Neural crest cell (in vitro differentiated cells): ENCODE results near the gene TM9SF2. TPM values are rescaled to one million over a fixed set of nuclear protein-coding genes. Genes with fewer than 3 reads are reported as not detected.
A peak's percentile ranks its signal among the peaks of the same experiment; 100 is the strongest.
"Not testable (repeated sequence)": the region's sequence is repeated elsewhere in the genome, so short reads cannot be mapped to it uniquely, and the experiment has no call there.

ENCODE experiments used
- DNase-seq: peaks from one replicate; pipeline ENCODE4 v3.0.0; 2021; ENCODE audit warnings: low read depth, mixed read lengths, low spot score
- H3K27ac Mint-ChIP-seq: one replicate; pipeline ENCODE4 v1.8.0; 2021; ENCODE audit warnings: mild to moderate bottlenecking, mixed read lengths; ENCODE audit not compliant: unreplicated experiment
- H3K27me3 Mint-ChIP-seq: 2 replicates; pipeline ENCODE4 v1.8.0; 2021; ENCODE audit warnings: low read depth, mild to moderate bottlenecking, mixed read lengths
- H3K36me3 Mint-ChIP-seq: 2 replicates; pipeline ENCODE4 v1.8.0; 2021; ENCODE audit warnings: low read depth, mild to moderate bottlenecking, mixed read lengths
- H3K4me1 Mint-ChIP-seq: 2 replicates; pipeline ENCODE4 v1.8.0; 2021; ENCODE audit warnings: mixed read lengths
- H3K4me3 Mint-ChIP-seq: one replicate; pipeline ENCODE4 v1.8.0; 2021; ENCODE audit warnings: mild to moderate bottlenecking, mixed read lengths
- H3K9me3 Mint-ChIP-seq: 2 replicates; pipeline ENCODE4 v1.8.0; 2021; ENCODE audit warnings: mixed read lengths
- long read RNA-seq: library from polyadenylated mRNA; unstranded; transcript quantifications from one replicate; pipeline ENCODE4 v2.0.0, GENCODE V29; 2020
- total RNA-seq: library from RNA; stranded (reverse); gene quantifications from 2 replicates; pipeline ENCODE4 v1.2.1, GENCODE V29; 2021
- TF ChIP-seq, protein P1 (sequence below): fragments of 200-600 bp; sonication (generic); conservative IDR thresholded peaks from 2 replicates; pipeline ENCODE4 v1.5.0; 2021; ENCODE audit warnings: antibody characterized with exemption, mild to moderate bottlenecking

The TM9SF2 gene, protein sequence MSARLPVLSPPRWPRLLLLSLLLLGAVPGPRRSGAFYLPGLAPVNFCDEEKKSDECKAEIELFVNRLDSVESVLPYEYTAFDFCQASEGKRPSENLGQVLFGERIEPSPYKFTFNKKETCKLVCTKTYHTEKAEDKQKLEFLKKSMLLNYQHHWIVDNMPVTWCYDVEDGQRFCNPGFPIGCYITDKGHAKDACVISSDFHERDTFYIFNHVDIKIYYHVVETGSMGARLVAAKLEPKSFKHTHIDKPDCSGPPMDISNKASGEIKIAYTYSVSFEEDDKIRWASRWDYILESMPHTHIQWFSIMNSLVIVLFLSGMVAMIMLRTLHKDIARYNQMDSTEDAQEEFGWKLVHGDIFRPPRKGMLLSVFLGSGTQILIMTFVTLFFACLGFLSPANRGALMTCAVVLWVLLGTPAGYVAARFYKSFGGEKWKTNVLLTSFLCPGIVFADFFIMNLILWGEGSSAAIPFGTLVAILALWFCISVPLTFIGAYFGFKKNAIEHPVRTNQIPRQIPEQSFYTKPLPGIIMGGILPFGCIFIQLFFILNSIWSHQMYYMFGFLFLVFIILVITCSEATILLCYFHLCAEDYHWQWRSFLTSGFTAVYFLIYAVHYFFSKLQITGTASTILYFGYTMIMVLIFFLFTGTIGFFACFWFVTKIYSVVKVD
- total RNA-seq, result 66.7 and 68.8 TPM in 2 replicates
- long read RNA-seq, transcript TM9SF2-201 (17 exons, 3,430 nt), result major isoform, 122 of 150 reads
- long read RNA-seq, partial matches to known transcripts, result 22 of 150 reads
- long read RNA-seq, other reads (novel, unspliced or antisense), result 6 of 150 reads

DNA sequence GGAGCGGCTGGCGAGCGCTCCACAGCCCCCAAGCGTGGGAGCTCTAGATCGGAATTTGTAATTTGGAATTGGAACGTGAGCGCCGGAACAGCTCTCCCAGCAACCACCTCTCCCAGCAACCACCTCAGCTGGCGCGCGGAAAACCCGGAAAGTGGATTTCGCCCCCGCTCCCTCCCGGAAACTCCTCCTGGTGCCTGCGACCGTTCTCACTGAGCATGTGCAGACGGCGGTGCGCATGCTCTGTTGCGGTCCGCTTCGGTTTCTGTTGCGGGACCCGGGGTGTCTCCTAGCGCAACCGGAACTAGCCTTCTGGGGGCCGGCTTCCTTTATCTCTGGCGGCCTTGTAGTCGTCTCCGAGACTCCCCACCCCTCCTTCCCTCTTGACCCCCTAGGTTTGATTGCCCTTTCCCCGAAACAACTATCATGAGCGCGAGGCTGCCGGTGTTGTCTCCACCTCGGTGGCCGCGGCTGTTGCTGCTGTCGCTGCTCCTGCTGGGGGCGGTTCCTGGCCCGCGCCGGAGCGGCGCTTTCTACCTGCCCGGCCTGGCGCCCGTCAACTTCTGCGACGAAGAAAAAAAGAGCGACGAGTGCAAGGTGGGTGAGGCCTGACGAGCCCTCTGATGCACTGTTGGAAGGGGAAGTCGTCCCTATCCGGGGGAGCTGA, at the start of gene TM9SF2:
Gene TM9SF2 (plus strand): TSS at position 289 of the 664 bp plus-strand sequence. CDS start 135 bp downstream, at position 424.
- Mint-ChIP-seq H3K27ac (peak within 1 kb of the TSS; percentile 98), H3K4me3 (peak within 1 kb of the TSS; percentile 92), H3K36me3 (peaks cover 2% of the 10 kb centered on the region), H3K27me3 (peaks cover 6% of the 10 kb centered on the region), H3K4me1 (peaks cover 51% of the 10 kb centered on the region), H3K9me3 (peaks cover 2% of the 10 kb centered on the region)
- peak; percentile 100 for DNase-seq
- TF ChIP-seq, protein P1, sequence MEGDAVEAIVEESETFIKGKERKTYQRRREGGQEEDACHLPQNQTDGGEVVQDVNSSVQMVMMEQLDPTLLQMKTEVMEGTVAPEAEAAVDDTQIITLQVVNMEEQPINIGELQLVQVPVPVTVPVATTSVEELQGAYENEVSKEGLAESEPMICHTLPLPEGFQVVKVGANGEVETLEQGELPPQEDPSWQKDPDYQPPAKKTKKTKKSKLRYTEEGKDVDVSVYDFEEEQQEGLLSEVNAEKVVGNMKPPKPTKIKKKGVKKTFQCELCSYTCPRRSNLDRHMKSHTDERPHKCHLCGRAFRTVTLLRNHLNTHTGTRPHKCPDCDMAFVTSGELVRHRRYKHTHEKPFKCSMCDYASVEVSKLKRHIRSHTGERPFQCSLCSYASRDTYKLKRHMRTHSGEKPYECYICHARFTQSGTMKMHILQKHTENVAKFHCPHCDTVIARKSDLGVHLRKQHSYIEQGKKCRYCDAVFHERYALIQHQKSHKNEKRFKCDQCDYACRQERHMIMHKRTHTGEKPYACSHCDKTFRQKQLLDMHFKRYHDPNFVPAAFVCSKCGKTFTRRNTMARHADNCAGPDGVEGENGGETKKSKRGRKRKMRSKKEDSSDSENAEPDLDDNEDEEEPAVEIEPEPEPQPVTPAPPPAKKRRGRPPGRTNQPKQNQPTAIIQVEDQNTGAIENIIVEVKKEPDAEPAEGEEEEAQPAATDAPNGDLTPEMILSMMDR, result no peak

DNA sequence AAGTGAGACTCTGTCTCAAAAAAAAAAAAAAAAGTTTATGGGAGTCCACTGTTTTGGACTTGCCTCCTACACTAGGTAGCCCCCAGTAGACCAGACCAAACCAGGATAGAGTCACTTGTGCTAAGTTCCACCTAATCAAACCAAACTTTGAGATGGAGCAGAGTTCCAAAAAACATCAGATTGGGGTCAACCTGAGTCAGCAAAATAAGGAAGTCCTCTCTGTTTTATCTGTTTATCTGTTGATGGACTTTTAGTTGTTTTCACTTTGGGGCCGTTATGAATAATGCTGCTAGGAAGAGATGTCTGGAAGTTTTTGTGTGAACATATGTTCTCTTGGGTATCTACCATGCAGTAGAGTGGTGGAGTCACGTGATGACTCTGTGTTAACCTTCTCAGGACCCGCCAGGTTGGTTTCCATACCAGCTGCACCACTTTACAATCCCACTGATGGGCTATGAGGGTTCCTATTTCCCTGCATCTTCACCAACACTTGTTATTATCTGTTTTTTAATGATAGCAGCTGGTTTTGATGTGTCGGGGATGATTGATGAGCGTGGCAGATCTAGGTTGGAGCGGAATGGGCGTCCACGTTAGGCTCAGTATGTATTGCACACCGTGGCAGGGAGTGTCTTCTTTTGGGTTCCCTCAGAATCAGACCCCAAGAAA, 46.6 kb upstream of the TM9SF2 start:
- no peak for DNase-seq
- Mint-ChIP-seq H3K9me3 (no peaks in the 10 kb centered on the region), H3K4me3 (no peak overlapping the region), H3K27me3 (peaks cover 7% of the 10 kb centered on the region), H3K4me1 (peaks cover 5% of the 10 kb centered on the region), H3K27ac (no peak overlapping the region), H3K36me3 (no peaks in the 10 kb centered on the region)
- TF ChIP-seq, protein P1, result no peak

DNA sequence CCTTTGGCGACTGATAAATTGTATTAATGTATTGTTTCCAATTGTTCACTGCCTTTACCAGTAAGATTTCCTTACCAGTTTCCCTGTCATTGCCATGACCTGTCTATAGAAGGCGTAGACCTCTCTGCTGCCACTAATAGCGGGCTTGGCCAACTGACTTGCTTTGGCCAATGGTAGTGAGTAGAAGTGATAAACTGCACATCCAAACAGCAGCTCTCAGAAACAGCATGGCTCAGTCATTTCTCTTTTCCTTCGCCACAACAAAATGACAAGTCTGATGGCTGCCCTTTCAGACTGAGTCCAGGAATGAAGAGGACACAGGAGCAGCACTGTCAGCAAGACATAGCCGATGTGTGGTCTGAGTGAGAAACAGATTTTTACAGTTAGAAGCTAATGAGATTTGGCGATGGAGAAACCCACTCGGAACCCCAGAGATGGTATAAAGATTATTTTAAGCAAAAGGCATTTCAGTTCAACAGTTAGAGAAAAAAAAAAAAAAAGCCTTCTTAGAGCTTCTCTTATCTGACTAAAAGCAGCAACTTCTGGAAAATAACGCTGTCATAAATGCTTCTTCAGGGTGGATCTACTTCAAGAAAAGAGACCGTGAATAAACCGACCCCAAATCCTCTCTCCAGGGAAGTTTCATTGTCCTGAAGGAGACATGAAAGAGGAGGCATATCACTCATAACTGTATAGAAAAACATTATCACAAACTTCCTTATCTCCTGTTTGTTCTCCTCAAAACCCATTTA, 42.0 kb upstream of the TM9SF2 start:
- no peaks in the 10 kb centered on the region for H3K27me3 Mint-ChIP-seq
- H3K4me3 Mint-ChIP-seq, result no peak overlapping the region
- no peaks in the 10 kb centered on the region for H3K9me3 Mint-ChIP-seq
- H3K36me3 Mint-ChIP-seq, result no peaks in the 10 kb centered on the region
- TF ChIP-seq, protein P1, result no peak
- no peak overlapping the region for H3K27ac Mint-ChIP-seq
- DNase-seq, result no peak
- H3K4me1 Mint-ChIP-seq, result no peaks in the 10 kb centered on the region

DNA sequence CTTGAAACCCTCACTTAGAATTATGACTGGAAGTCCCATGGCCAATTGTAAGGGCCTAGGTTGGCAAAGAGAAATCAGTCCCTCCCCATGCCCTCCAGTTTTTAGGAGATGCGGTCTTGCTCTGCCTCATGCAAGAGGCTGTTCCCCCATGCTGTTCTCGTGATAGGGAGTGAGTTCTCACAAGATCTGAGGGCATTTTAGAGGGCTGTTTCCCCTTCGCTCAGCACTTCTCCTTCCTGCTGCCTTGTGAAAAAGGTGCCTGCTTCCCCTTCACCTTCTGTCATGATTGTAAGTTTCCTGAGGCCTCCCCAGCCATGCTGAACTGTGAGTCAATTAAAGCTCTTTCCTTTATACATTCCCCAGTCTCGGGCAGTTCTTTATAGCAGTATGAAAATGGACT, 40.5 kb upstream of the TM9SF2 start:
- not testable (repeated sequence) for H3K9me3 Mint-ChIP-seq, H3K27ac Mint-ChIP-seq, H3K4me1 Mint-ChIP-seq, H3K4me3 Mint-ChIP-seq, DNase-seq, H3K27me3 Mint-ChIP-seq, H3K36me3 Mint-ChIP-seq

DNA sequence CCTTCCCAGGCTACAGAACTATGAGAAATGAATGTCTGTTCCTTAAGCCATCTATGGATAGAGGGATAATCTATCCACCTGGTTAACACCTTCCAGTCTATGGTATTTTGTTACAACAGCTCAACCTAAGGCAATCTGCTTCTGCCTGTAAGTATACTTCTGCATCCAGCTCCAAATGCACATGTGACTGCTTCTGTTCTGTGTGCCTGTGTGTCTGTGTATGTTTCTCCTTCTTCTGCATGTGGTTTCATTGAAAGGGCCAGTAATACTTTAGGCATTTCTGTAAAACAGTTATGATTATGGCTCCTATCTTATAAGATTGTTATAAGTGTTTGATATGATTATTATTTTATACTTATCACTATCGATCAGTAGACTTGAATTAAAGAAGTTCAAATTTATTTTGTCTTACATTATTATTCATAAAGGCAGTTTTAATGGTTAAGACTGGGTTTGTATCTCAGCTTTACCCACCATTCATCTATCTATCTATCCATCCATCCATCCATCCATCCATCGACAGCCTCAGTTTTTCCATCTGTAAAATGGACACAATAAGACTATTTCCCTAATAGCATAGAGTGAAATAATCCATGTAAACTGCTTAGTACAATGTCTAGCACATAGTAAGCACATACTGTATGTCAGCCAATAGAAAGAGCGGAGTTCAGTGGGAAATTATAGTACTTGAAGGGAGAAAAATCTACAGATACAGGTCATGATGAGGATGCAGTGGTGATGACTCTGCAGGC, 37.5 kb upstream of the TM9SF2 start:
- Mint-ChIP-seq H3K27ac (no peak overlapping the region), H3K9me3 (no peaks in the 10 kb centered on the region), H3K4me3 (no peak overlapping the region), H3K36me3 (no peaks in the 10 kb centered on the region), H3K27me3 (peaks cover under 1% of the 10 kb centered on the region), H3K4me1 (peaks cover under 1% of the 10 kb centered on the region)
- TF ChIP-seq, protein P1, result no peak
- no peak for DNase-seq
